ENCODE results near the gene CCDC102B. TPM values are rescaled to one million over a fixed set of nuclear protein-coding genes. Genes with fewer than 3 reads are reported as not detected.

CCDC102B gene
- polyA plus RNA-seq, 1 donor from 2014 or later: 8.7 TPM

DNA sequence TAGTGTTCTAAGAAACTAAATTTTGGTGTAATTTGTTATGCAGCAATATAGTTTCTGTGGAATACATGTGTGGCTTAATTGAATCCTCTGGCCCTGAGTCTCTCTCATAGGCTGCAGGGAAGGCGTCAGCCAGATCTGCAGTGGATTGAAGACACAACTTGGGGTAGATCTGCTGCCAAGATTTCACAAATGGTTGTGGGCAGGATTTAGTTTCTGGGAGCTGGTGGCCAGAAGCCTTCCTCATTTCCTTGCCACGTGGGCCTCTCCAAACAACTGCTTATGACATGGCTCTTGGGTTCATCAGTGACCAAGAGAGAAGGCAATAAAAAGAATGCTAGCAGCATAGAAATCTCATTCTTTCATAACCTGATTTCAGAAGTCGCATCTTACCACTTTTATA, 28.2 kb downstream of the CCDC102B start:
- no peak for TF ChIP-seq SMC3 (conservative IDR thresholded peaks at IDR 0.05; ENCODE audit: poor library complexity)
- H3F3A ChIP-seq (ENCODE audit: insufficient read depth, low read length, poor library complexity, severe bottlenecking): no peaks in the 10 kb centered on the region
- H4K20me1 ChIP-seq (ENCODE audit: insufficient read depth): no peaks in the 10 kb centered on the region
- no peak overlapping the region for H2AFZ ChIP-seq (ENCODE audit: low read depth, low read length)
- H3K27me3 ChIP-seq (ENCODE audit: insufficient read depth, low read depth, low read length): no peaks in the 10 kb centered on the region
- no peak overlapping the region for H3K4me2 ChIP-seq (ENCODE audit: low read length)
- no peaks in the 10 kb centered on the region for H3K9me2 ChIP-seq (ENCODE audit: insufficient read depth, low read length)
- H3K79me2 ChIP-seq (replicated peaks; ENCODE audit: insufficient read depth, low read length): no peaks in the 10 kb centered on the region
- no peak overlapping the region for H3K27ac ChIP-seq (ENCODE audit: low read length)
- no peak overlapping the region for H3K4me3 ChIP-seq (ENCODE audit: low read length)
- no peak overlapping the region for H3K9ac ChIP-seq (ENCODE audit: low read length)
- no peaks in the 10 kb centered on the region for H3K36me3 ChIP-seq (ENCODE audit: insufficient read depth, low read length)
- no peaks in the 10 kb centered on the region for H3K9me3 ChIP-seq (ENCODE audit: low read length)

GRCh38 chr18:68830256-68831045, 32.6 kb downstream of the CCDC102B start:
- Histone ChIP-seq H2AFZ (ENCODE audit: low read depth, low read length) (no peak overlapping the region), H3K79me2 (replicated peaks; ENCODE audit: insufficient read depth, low read length) (no peaks in the 10 kb centered on the region), H4K20me1 (ENCODE audit: insufficient read depth) (no peaks in the 10 kb centered on the region), H3K9me2 (ENCODE audit: insufficient read depth, low read length) (no peaks in the 10 kb centered on the region), H3K27ac (ENCODE audit: low read length) (no peak overlapping the region), H3F3A (ENCODE audit: insufficient read depth, low read length, poor library complexity, severe bottlenecking) (no peaks in the 10 kb centered on the region), H3K4me2 (ENCODE audit: low read length) (no peak overlapping the region), H3K36me3 (ENCODE audit: insufficient read depth, low read length) (no peaks in the 10 kb centered on the region), H3K9ac (ENCODE audit: low read length) (no peak overlapping the region), H3K4me3 (ENCODE audit: low read length) (no peak overlapping the region), H3K27me3 (ENCODE audit: insufficient read depth, low read depth, low read length) (no peaks in the 10 kb centered on the region), H3K9me3 (ENCODE audit: low read length) (no peaks in the 10 kb centered on the region)
- no peak for TF ChIP-seq MXI1 (conservative IDR thresholded peaks at IDR 0.05; ENCODE audit: poor library complexity, severe bottlenecking)

- Histone ChIP-seq H3F3A (ENCODE audit: insufficient read depth, low read length, poor library complexity, severe bottlenecking) (no peaks in the 10 kb centered on the region), H3K9me2 (ENCODE audit: insufficient read depth, low read length) (no peaks in the 10 kb centered on the region), H2AFZ (ENCODE audit: low read depth, low read length) (no peak overlapping the region), H3K36me3 (ENCODE audit: insufficient read depth, low read length) (no peaks in the 10 kb centered on the region), H3K9ac (ENCODE audit: low read length) (no peak overlapping the region), H3K27me3 (ENCODE audit: insufficient read depth, low read depth, low read length) (no peaks in the 10 kb centered on the region), H3K9me3 (ENCODE audit: low read length) (no peaks in the 10 kb centered on the region), H4K20me1 (ENCODE audit: insufficient read depth) (no peaks in the 10 kb centered on the region), H3K27ac (ENCODE audit: low read length) (no peak overlapping the region), H3K4me3 (ENCODE audit: low read length) (no peak overlapping the region), H3K79me2 (replicated peaks; ENCODE audit: insufficient read depth, low read length) (no peaks in the 10 kb centered on the region), H3K4me2 (ENCODE audit: low read length) (no peak overlapping the region)
- no peak for TF ChIP-seq RAD21 (conservative IDR thresholded peaks at IDR 0.05)
- TF ChIP-seq EP300 (conservative IDR thresholded peaks at IDR 0.05; ENCODE audit: poor library complexity, severe bottlenecking): no peak
- TF ChIP-seq, protein P1, sequence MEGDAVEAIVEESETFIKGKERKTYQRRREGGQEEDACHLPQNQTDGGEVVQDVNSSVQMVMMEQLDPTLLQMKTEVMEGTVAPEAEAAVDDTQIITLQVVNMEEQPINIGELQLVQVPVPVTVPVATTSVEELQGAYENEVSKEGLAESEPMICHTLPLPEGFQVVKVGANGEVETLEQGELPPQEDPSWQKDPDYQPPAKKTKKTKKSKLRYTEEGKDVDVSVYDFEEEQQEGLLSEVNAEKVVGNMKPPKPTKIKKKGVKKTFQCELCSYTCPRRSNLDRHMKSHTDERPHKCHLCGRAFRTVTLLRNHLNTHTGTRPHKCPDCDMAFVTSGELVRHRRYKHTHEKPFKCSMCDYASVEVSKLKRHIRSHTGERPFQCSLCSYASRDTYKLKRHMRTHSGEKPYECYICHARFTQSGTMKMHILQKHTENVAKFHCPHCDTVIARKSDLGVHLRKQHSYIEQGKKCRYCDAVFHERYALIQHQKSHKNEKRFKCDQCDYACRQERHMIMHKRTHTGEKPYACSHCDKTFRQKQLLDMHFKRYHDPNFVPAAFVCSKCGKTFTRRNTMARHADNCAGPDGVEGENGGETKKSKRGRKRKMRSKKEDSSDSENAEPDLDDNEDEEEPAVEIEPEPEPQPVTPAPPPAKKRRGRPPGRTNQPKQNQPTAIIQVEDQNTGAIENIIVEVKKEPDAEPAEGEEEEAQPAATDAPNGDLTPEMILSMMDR (IDR thresholded peaks at IDR 0.05; ENCODE audit: poor library complexity, severe bottlenecking): no peak
Observed at GRCh38 chr18:68833756-68834155, 35.9 kb downstream of the CCDC102B start.

- no peaks in the 10 kb centered on the region for H3F3A ChIP-seq (ENCODE audit: insufficient read depth, low read length, poor library complexity, severe bottlenecking)
- H4K20me1 ChIP-seq (ENCODE audit: insufficient read depth): no peaks in the 10 kb centered on the region
- H3K9ac ChIP-seq (ENCODE audit: low read length): no peak overlapping the region
- H3K27ac ChIP-seq (ENCODE audit: low read length): no peak overlapping the region
- no peaks in the 10 kb centered on the region for H3K9me2 ChIP-seq (ENCODE audit: insufficient read depth, low read length)
- H3K36me3 ChIP-seq (ENCODE audit: insufficient read depth, low read length): no peaks in the 10 kb centered on the region
- H3K9me3 ChIP-seq (ENCODE audit: low read length): no peaks in the 10 kb centered on the region
- H3K4me2 ChIP-seq (ENCODE audit: low read length): no peak overlapping the region
- H2AFZ ChIP-seq (ENCODE audit: low read depth, low read length): no peak overlapping the region
- no peaks in the 10 kb centered on the region for H3K27me3 ChIP-seq (ENCODE audit: insufficient read depth, low read depth, low read length)
- H3K4me3 ChIP-seq (ENCODE audit: low read length): no peak overlapping the region
- H3K79me2 ChIP-seq (replicated peaks; ENCODE audit: insufficient read depth, low read length): no peaks in the 10 kb centered on the region
- TF ChIP-seq REST (IDR thresholded peaks at IDR 0.05; ENCODE audit: borderline replicate concordance) (no peak), RAD21 (conservative IDR thresholded peaks at IDR 0.05) (no peak), EZH2 (IDR thresholded peaks at IDR 0.05; ENCODE audit: borderline replicate concordance, insufficient read depth, low read length, poor library complexity, severe bottlenecking) (no peak), SMC3 (conservative IDR thresholded peaks at IDR 0.05; ENCODE audit: poor library complexity) (no peak), TAF1 (IDR thresholded peaks at IDR 0.05; ENCODE audit: low read depth) (no peak), MXI1 (conservative IDR thresholded peaks at IDR 0.05; ENCODE audit: poor library complexity, severe bottlenecking) (no peak)
- TF ChIP-seq, protein P1 (IDR thresholded peaks at IDR 0.05; ENCODE audit: poor library complexity, severe bottlenecking): no peak
Observed at GRCh38 chr18:68837665-68838451, 40.0 kb downstream of the CCDC102B start.

Measured in neural cell (in vitro differentiated cells).